K562 (cell line): ENCODE data around the gene SMIM29. TPM values are rescaled to one million over a fixed set of nuclear protein-coding genes. Genes with fewer than 3 reads are reported as not detected.

Experiments used
- ARID1B ChIP-seq: fragments of 450-650 bp; IDR thresholded peaks from 2 replicates; pipeline ENCODE4 v1.6.1; 2016; ENCODE audit warnings: antibody characterized with exemption, mild to moderate bottlenecking, inconsistent platforms
- ATF4 ChIP-seq: fragments of 450-650 bp; formaldehyde crosslinking; IDR thresholded peaks from 2 replicates; pipeline ENCODE4 v1.4.0; 2022; ENCODE audit warnings: mild to moderate bottlenecking, moderate library complexity
- BACH1 ChIP-seq: fragments of 200-800 bp; sonication (Bioruptor generic); IDR thresholded peaks from 2 replicates; pipeline ENCODE4 v1.6.1; 2016; ENCODE audit warnings: missing genetic modification characterization, missing compliant biosample characterization
- ETS1 ChIP-seq: conservative IDR thresholded peaks from 2 replicates; pipeline ENCODE4 v1.6.1; 2011; ENCODE audit warnings: low read depth, mild to moderate bottlenecking, low read length; ENCODE audit not compliant: control insufficient read depth
- IFI16 ChIP-seq: fragments of 250-450 bp; sonication (Bioruptor Pico); IDR thresholded peaks from 2 replicates; pipeline ENCODE4 v2.1.2; 2022; ENCODE audit warnings: mild to moderate bottlenecking, inconsistent platforms
- MBD1 ChIP-seq: fragments of 250-450 bp; sonication (Bioruptor Pico); IDR thresholded peaks from 2 replicates; pipeline ENCODE4 v1.8.0; 2022; ENCODE audit warnings: inconsistent platforms
- PTBP1 ChIP-seq: fragments of 200-400 bp; formaldehyde crosslinking; IDR thresholded peaks from 2 replicates; pipeline ENCODE4 v1.6.1; 2017; ENCODE audit warnings: low read depth, low read length
- USF2 ChIP-seq: sonication (generic); formaldehyde crosslinking; IDR thresholded peaks from 2 replicates; pipeline ENCODE4 v1.5.0; 2020; ENCODE audit warnings: missing genetic modification reagents
- ZNF407 ChIP-seq: fragments of 450-650 bp; IDR thresholded peaks from 2 replicates; pipeline ENCODE4 v1.6.1; 2016; ENCODE audit warnings: low read depth
- polyA plus RNA-seq, 8 experiments: library from polyadenylated mRNA; depleted of rRNA in 4 of 8; stranded (reverse) in 5 of 8; unstranded in 3 of 8; fragments of >200 nt; fragmentation: Nextera tagmentation in 2 of 8; fragmentation: Illumina TruSeq in 1 of 8; extraction: Ambion mirVana in 2 of 8; extraction: Trizol in 1 of 8; gene quantifications; 2 replicates each; pipeline versions ENCODE4 v1.2.1 to v1.2.3, GENCODE V29; 2011 to 2014; ENCODE audit warnings: inconsistent platforms in 1 of 8, missing spikeins in 1 of 8
- total RNA-seq, 7 experiments: library from RNA; depleted of rRNA in 6 of 7; stranded (reverse); fragments of >200 nt in 6 of 7; fragmentation: Illumina TruSeq in 2 of 7; extraction: Trizol in 2 of 7; gene quantifications; 2 replicates each; pipeline versions ENCODE4 v1.2.1 to v1.2.3, GENCODE V29; 2011 to 2021; ENCODE audit warnings: low replicate concordance in 1 of 7

The SMIM29 gene
- total and polyA plus RNA-seq, 9 of the 15 experiments (the other 6 are each of a cell fraction or from before 2014, with no cell fraction given), result 6.5 to 36.7 (median 20.9) TPM

- TF ChIP-seq MBD1 (CRISPR knock-in tag), result no peak
- no peak for TF ChIP-seq ARID1B
- TF ChIP-seq USF2, result peak; percentile 32
- TF ChIP-seq ETS1, result peak; percentile 91
- no peak for TF ChIP-seq IFI16 (CRISPR knock-in tag)
- TF ChIP-seq PTBP1, result 0 out of 2 replicates have a peak, but pooled peaks have one; percentile 44
- TF ChIP-seq BACH1 (tag), result no peak
- no peak for TF ChIP-seq ZNF407
- TF ChIP-seq ATF4 (CRISPR knock-in tag), result no peak
These were observed 10.9 kb downstream of the SMIM29 start (continued) for GRCh38 chr6:34237722-34238584.
